H1 (cell line): ENCODE measurements around the gene INPP4A. TPM values are rescaled to one million over a fixed set of nuclear protein-coding genes. Genes with fewer than 3 reads are reported as not detected.

ENCODE experiments used
- ATF3 ChIP-seq: IDR thresholded peaks from 2 replicates; pipeline ENCODE4 v1.6.1; 2011; ENCODE audit warnings: low read depth, mild to moderate bottlenecking, low read length; ENCODE audit not compliant: insufficient read depth
- CHD7 ChIP-seq: fragments of 300-600 bp; sonication (generic); IDR thresholded peaks from 2 replicates; pipeline ENCODE4 v1.7.1; 2012; ENCODE audit warnings: low read length, moderate library complexity, mild to moderate bottlenecking, inconsistent platforms; ENCODE audit not compliant: insufficient replicate concordance
- EP300 ChIP-seq, 2 experiments: IDR thresholded peaks; 1 replicate in 1 of 2; 2 replicates in 1 of 2; pipeline ENCODE4 v1.6.1; 2011 to 2012; ENCODE audit warnings: low read depth in 2 of 2, low read length in 2 of 2, mild to moderate bottlenecking in 2 of 2, borderline replicate concordance in 1 of 2, inconsistent platforms in 1 of 2, moderate library complexity in 1 of 2
- KDM4A ChIP-seq: IDR thresholded peaks from one replicate; pipeline ENCODE4 v1.7.1; 2012; ENCODE audit warnings: low read depth, mild to moderate bottlenecking, moderate library complexity, low read length, inconsistent platforms; ENCODE audit not compliant: severe bottlenecking
- SP4 ChIP-seq: IDR thresholded peaks from 2 replicates; pipeline ENCODE4 v1.6.1; 2012; ENCODE audit warnings: low read length, inconsistent platforms
- TBP ChIP-seq: IDR thresholded peaks from 2 replicates; pipeline ENCODE4 v1.6.1; 2011; ENCODE audit warnings: low read depth, low read length, improper control_type of control experiment
- YY1 ChIP-seq: IDR thresholded peaks from 2 replicates; pipeline ENCODE4 v1.6.1; 2011; ENCODE audit warnings: low read depth, mild to moderate bottlenecking, low read length
- polyA plus RNA-seq, 7 experiments: library from polyadenylated mRNA; depleted of rRNA in 3 of 7; stranded (reverse) in 5 of 7; unstranded in 2 of 7; fragments of >200 nt in 5 of 7; fragments of 200-250 nt in 2 of 7; gene quantifications; 1 replicate in 5 of 7; 2 replicates in 1 of 7; 4 replicates in 1 of 7; pipeline versions ENCODE4 v1.2.1 to v1.2.3, GENCODE V29; 2011 to 2013; ENCODE audit warnings: missing spikeins in 2 of 7, mixed read lengths in 2 of 7
- total RNA-seq: library from RNA; stranded (reverse); fragmentation: NEBNext Ultra II Directional; extraction: Animal tissue kit (Norgen Biotek cat#: 25700); gene quantifications from 2 replicates; pipeline ENCODE4 v1.2.1, GENCODE V29; 2021

Gene INPP4A
- total and polyA plus RNA-seq, 2 of the 8 experiments (the other 6 are each of a cell fraction or from before 2014, with no cell fraction given) = 25.6 to 34.3 TPM

GRCh38 chr2:98589489-98589888 is 144.8 kb downstream of the INPP4A start (continued):
- TF ChIP-seq CHD7 (no peak), YY1 (no peak), ATF3 (no peak), EP300 (IDR thresholded peaks at IDR 0.05; ENCODE audit: borderline replicate concordance in 1 of 2, low read depth in 2 of 2, low read length in 2 of 2) (no peak), KDM4A (no peak), TBP (no peak), SP4 (no peak)
- TF ChIP-seq, all 59 proteins: peak for 0
